ENCODE results near the gene TNS3.

The TNS3 gene

DNA sequence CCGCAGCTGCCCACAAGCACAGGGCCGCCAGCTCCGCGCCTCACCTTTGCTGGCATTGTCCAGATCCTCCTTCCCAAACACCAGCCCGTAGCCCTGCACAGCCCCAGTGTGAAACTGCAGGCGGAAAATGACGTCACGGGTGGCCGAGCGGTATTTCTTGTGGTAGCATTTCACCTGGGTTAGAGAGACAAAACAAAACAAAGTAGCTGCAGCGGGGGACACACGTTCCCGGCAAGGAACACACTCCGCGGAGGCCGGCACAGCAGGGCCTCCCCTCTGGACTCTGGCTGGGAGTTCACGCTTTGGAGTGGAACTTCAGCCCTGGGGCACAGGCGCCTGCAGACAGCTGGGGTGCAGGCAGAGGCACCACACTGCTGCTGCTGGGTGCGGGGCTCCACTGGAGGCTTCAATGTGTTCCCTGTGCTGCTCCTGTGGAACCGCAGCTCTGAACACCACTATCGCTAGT lies 181.1 kb downstream of the TNS3 start:
- no peak for DNase-seq

GRCh38 chr7:47400001-47400400 lies 181.9 kb downstream of the TNS3 start:
- no peak for DNase-seq

GRCh38 chr7:47394751-47395252 lies 187.1 kb downstream of the TNS3 start:
- no peak for DNase-seq

- DNase-seq = no peak
Measured at GRCh38 chr7:47394216-47394615, 187.7 kb downstream of the TNS3 start.

DNA sequence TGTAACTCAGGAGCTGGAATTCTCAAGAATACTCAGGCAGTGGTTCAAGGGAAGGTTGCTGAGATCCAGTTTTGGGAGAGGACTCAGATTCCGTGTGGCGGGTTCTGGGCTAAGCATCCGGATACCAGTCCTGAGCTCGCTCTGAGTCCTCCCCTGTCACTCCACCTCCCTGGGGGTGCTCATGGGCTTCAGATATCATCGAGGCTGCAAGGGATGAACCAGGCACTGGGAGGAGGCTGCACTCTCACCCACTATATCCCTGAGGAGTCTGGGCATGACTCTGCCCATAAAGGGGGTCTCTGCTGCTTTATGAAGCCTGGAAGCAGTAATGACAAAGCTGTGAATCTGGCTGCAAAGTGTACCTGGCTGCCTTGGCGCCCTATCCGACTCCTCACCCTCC lies 188.5 kb downstream of the TNS3 start:
- no peak for DNase-seq

DNA sequence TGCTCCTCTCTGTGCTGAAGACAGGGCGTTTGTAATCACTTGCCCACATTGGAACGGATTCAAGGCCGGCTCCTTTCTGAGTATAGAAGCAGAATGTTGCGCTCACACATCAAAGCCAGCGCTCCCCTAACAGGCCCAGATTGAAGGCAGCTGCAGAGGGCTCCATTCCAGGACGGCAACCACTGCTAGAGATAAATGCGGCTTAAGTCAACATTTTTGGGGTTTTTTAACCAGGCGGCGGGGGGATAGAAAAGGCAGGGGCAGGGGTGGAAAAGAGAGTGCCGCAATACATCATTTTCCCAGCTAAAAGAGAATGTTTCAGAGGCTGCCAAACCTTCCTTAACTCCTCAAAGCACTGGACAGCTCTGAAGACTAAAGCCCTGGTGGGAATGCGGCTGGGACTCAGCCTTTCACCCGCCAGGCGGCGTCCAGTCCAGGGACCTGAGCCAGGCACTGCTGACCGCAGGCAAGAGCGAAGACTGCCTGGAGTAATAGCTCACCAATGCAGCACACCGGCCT lies 189.6 kb downstream of the TNS3 start:
- DNase-seq = no peak

- no peak for DNase-seq
Measured at GRCh38 chr7:47391726-47392125, 190.2 kb downstream of the TNS3 start.

GRCh38 chr7:47390914-47391313 lies 191.0 kb downstream of the TNS3 start:
- no peak for DNase-seq

DNA sequence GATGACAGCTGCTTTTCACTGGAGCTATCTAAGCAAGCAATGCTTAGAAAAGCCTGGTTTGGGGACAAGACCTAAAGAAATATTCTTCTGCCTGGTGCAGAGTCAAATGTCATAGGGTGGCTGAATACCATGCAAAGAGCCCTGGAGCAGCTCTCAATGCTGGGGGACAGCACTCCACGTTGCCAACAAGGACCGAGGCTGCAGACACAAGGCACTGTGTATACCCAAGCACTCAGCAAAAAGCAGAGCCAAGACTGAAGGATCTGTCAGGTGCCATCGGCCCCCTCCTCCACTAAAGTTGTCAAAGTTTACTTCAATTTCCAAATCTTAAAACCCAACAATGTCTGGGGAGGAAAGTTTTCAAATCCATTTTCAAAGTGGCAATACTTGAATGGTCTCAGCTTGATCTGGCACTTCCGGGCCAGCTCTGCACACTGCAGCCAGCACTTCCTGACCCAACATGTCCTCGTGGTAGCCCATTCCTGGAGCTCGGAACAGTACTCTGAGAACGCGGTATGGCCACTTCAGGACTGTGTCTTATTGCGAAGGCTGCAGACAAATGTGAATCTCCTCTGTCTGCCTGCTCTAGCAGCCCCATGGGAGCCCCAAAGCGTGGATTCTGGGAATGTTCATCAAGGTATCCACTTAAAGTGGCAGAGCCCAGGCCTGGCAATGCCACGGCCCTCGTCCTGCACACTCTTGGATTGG lies 191.8 kb downstream of the TNS3 start:
- no peak for DNase-seq

DNA sequence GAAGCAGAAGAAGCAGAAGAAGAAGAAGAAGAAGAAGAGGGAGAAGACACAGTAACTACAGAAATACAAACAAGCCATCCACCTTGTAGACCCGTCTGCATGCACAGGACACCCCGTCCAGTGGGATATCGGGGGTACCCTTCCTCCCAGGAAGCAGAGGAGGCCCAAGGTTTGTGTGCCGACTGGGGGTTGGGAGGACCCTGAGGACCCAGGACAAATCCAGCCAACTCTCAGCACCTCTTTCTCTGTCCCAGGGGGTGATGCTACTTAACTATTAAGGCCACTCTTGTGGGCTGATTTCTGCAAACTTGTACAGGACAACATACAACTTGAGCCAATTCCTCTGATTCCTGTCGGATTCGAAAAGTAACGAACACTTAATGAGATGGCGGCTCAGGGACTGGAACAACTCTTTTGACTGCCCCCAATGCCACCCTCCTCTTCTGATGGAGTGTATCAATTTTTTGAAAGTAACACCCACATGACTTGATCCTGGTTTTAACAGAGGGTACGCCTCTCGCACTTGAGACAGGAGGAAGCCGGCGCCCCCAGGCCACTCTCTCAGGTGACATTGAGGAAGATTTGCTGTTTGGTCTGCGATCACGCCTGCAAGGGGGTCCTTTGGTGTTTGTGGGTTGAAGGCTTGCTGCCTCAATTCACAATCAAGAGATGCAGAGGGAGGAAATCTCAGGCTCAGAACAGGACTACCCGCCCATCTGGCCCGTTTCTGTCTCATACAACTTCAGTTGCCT lies 192.6 kb downstream of the TNS3 start:
- DNase-seq = no peak

DNA sequence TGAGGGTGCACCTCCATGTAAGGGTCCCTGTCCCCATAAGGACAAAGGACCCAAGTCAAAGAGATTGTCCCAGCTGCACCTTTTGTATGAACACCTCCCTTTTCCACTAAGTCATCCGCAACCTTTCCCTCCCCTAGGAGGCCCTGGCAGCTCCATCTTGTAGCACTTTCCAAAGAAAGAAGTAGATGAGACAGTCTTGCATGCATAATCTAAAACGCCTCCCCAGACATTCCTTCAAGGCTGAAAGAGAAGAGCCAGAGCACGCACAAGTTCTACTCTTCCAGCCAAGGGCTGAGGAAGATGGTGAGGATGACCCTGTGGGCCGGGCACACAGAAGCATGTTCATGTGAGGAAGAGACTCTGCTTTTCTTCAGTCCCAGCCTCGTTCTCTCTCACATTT lies 194.4 kb downstream of the TNS3 start:
- DNase-seq = no peak

DNA sequence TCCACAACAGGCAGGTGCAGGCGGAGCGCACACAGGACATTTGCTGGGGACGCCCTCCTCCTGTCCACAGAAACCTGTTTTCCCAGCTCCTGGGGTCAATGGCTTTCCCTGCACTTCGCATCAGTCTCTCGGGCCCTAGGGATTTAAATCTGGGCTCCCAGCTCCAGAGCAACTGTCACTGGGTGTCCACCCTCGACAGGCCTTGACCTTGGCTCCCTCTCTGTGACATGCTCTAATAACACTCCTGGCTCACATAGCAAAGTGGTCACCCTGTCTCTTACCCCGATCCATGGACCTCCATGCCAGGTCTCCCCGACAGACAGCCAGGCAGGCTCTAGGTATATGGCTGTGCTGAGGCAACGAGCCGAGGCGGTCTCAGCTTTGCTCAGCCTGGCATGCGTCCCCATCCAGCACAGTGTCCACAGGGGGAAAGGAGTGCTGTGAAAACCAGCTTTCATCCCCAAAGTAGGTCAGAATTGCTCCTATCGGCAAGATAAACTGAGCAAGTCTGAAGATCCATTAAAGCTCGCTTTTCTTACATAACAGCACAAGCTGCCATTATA lies 195.6 kb downstream of the TNS3 start:
- DNase-seq = no peak

DNA sequence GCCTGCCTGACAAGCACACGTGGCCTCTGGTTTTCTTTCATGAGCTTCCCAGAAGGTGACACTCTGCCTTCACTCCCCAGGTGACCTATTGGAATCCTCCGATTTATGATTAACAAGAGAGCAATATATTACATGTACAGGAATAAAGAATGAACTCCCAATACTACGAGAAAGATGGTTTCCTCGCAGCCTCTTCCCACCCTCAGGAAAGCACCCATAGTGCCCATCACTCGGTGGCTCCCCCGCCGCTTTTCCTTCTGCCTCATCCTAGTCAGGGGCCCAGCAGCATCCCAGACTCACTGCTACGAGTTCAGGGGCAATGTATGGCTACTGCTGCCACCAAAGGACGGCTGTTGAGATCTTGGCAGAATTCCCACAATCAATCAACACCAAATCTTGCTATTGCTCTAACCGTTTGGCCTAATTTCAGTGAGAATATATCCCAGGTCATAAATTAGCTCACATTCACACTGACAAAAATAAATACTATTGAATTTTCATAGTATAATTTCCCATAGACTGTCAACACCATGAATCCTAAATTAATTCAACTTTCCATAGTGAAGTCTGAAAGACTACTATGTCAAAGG lies 196.3 kb downstream of the TNS3 start:
- DNase-seq = no peak

DNA sequence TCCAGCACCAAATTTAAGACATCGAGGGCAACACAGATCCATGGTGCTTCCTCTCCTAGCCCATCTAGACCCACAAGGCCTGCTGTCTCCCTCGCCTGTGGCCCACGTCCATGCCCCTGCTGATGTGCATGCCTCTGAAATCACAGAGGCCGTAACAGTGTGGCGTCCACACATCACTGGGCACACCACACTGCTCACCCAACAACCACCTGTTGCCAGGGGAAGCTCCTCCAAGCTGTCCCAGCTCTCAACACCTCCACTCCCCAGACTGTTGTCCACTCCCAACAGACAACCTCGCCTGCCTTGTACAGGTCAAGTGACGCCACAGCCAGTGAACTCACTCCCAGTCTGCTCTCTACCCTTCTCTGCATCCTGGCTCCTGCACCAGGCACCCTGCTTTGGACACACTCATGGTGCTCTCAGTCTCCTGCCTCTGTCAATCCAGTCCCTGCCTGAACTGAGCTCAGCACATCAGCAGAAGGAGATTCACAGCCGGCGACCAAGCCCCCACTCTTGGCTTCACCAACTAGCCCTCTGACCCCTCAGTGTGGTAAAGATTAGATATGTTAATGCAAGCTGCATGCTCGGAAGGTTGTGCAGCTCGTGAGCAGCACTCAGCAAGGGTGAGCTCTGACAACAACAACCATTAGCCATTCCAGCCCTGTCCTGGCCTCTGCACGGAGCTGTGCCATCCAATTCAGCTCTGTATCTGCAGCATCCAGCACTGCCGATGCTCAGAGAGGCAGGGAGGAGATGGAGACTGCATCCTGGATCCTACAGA lies 197.0 kb downstream of the TNS3 start:
- DNase-seq = no peak

DNA sequence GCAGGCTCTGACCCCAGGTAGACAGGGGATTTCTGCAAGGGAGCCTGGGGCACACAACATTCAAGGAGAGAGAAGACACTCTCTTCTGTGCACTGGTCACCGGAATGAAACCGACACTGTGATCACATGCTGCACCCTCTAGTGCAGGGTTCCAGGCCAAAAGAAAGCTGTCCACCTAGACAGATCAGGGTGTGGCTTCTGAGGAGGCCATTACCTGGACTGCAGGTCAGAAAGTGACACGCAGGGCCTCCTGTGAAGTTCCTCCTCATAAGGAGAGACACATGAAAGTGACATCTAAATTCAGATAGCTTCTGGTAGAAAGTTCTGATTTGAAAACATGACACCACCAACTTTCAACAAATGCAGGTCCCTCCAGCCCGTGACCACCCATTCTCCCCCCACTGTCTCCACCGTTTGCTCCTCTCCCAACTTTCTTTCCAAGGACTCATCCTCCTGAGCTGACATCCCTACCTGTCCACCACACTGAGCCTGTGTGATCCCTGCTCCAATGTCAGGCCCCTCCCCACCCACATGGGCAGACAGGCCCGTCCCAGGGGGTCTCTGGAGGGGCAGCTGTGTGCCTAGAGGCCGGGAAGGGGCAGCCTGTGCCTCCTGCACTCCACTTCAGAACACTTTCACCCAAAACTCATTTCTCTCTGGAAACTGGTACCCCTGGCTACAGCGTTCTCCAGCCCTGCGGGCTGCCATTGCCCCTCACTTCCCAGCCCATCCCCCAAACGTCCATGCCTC lies 198.0 kb downstream of the TNS3 start:
- no peak for DNase-seq

DNA sequence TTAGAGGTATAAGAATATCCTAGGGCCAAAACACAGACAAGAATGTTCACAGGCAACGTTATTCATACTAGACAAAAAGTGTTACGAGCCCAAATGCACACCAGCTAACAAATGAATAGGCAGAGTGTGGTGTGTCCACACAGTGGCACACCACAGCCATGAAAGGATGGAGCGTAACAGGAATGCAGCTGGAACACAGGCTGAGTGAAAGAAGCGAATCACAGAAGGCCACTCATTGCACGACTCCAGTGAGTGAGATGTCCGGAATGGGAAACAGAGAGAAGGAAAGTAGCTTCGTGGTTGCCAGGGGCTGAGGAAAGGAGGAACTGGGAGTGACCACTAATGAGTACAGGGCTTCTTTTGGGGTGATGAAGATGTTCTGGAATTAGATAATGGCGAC lies 198.8 kb downstream of the TNS3 start:
- no peak for DNase-seq

- DNase-seq = no peak
Measured at GRCh38 chr7:47382200-47382599, 199.7 kb downstream of the TNS3 start.

GRCh38 chr7:47381134-47381495 lies 200.8 kb downstream of the TNS3 start:
- DNase-seq = no peak

DNA sequence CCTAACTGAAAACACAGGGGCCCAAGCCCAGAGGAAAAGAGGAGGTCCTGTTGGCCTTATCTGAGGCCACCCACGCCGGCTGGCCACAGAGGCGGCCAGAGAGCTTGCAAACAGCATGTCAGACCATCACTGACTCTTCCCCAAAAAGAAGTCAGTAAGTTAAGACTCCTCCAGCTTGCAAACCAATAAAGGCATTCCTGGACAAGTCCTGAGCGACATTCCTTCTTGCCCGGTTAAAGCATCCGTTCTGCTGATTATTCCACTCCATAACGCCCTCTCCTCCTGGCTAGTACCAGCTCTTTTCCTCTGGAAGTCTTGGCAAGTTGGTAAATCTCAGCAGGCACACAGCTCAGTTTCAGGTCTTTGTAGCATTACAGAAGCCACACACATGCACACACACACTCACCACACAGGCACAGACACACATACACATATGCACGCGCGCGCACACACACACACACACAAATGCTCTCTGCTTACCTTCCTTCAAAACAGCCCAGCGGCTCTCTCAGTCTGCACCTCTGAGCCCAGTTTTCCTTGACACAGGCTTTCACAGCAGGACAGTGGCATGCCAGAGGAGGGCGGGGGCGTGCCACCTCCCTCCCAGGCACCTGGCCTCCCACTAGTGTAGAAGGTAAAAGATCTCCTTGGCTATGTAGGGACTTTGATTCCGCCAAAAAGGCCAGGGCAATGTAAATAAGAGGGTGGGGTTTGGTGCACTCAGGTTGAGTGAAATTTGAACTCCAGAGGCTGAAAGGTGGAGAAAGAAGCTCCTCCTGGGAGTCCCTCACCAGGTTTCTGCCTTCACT lies 201.4 kb downstream of the TNS3 start:
- no peak for DNase-seq

- no peak for DNase-seq
Measured at GRCh38 chr7:47379629-47380324, 202.1 kb downstream of the TNS3 start.

Measured in CD4-positive, alpha-beta T cell treated with Interleukin-4 for 1 hour (primary cell).